OCI-LY7 (cell line): ENCODE measurements around the gene GANAB. TPM values are rescaled to one million over a fixed set of nuclear protein-coding genes. Genes with fewer than 3 reads are reported as not detected.

Source experiments
- BruUV-seq: library from RNA; stranded (reverse); fragments of 400-500 nt; replicated peaks from 2 replicates; lab custom pipeline; 2021; lab: Mats Ljungman, UMichigan
- CTCF ChIA-PET: fragments of 300-600 bp; sonication (Branson Sonifier 250); formaldehyde crosslinking; loops from one replicate; lab custom pipeline; 2022; ENCODE audit warnings: antibody characterized with exemption; ENCODE audit not compliant: unreplicated experiment; lab: Charles Lee
- POLR2A ChIA-PET: fragments of 300-600 bp; sonication (Branson Sonifier 250); formaldehyde crosslinking; loops from one replicate; lab custom pipeline; 2022; ENCODE audit warnings: antibody characterized with exemption; lab: Charles Lee
- DNase-seq: peaks from one replicate; pipeline ENCODE4 v3.0.0-alpha.2; 2015; ENCODE audit warnings: low spot score
- H2AFZ ChIP-seq: fragments of 200-600 bp; sonication (generic), shearing (Covaris generic); 2 replicates; pipeline ENCODE4 v1.6.1; 2014; ENCODE audit warnings: mild to moderate bottlenecking, antibody characterized with exemption, low read length, moderate library complexity
- H3K27ac ChIP-seq: fragments of 200-600 bp; sonication (generic); 2 replicates; pipeline ENCODE4 v1.5.1; 2014; ENCODE audit warnings: mixed run types, low read depth, mild to moderate bottlenecking, moderate library complexity, low read length, inconsistent platforms; ENCODE audit not compliant: poor library complexity, severe bottlenecking
- H3K36me3 ChIP-seq: fragments of 200-600 bp; sonication (generic); 2 replicates; pipeline ENCODE4 v1.6.1; 2014; ENCODE audit warnings: mild to moderate bottlenecking, antibody characterized with exemption, low read length, moderate library complexity, mixed read lengths; ENCODE audit not compliant: insufficient read depth
- H3K4me1 ChIP-seq: fragments of 200-600 bp; sonication (generic); 2 replicates; pipeline ENCODE4 v1.5.1; 2014; ENCODE audit warnings: mild to moderate bottlenecking, low read length; ENCODE audit not compliant: insufficient read depth, poor library complexity, severe bottlenecking
- H3K4me2 ChIP-seq: fragments of 200-600 bp; sonication (generic); 2 replicates; pipeline ENCODE4 v1.6.1; 2014; ENCODE audit warnings: mild to moderate bottlenecking, low read length
- H3K4me3 ChIP-seq: fragments of 200-600 bp; sonication (generic); 2 replicates; pipeline ENCODE4 v1.5.1; 2014; ENCODE audit warnings: mild to moderate bottlenecking, low read depth, low read length; ENCODE audit not compliant: poor library complexity, severe bottlenecking
- H3K79me2 ChIP-seq: fragments of 200-600 bp; sonication (generic); 2 replicates; pipeline ENCODE4 v1.6.1; 2016; ENCODE audit warnings: low read depth, mild to moderate bottlenecking, low read length, moderate library complexity, mixed read lengths; ENCODE audit not compliant: insufficient read depth
- H3K9me2 ChIP-seq: fragments of 200-600 bp; sonication (generic); 2 replicates; pipeline ENCODE4 v1.6.1; 2016; ENCODE audit warnings: mild to moderate bottlenecking, low read length, mixed read lengths; ENCODE audit not compliant: insufficient read depth
- H3K9me3 ChIP-seq: fragments of 200-600 bp; sonication (generic); 2 replicates; pipeline ENCODE4 v1.6.1; 2014; ENCODE audit warnings: mild to moderate bottlenecking, mixed run types, low read length, mixed read lengths
- H4K20me1 ChIP-seq: fragments of 200-600 bp; sonication (generic); 2 replicates; pipeline ENCODE4 v1.6.1; 2014; ENCODE audit warnings: mild to moderate bottlenecking, antibody characterized with exemption, low read length, moderate library complexity, mixed read lengths; ENCODE audit not compliant: insufficient read depth
- CTCF ChIP-seq: fragments of 200-600 bp; sonication (generic); conservative IDR thresholded peaks from 2 replicates; pipeline ENCODE4 v1.5.1; 2014; ENCODE audit warnings: mild to moderate bottlenecking, antibody characterized with exemption, low read length, moderate library complexity, mixed read lengths
- EZH2phosphoT487 ChIP-seq: fragments of 200-600 bp; sonication (generic); IDR thresholded peaks from 2 replicates; pipeline ENCODE4 v1.6.1; 2018; ENCODE audit warnings: low read depth, borderline replicate concordance, mild to moderate bottlenecking, mixed run types, antibody characterized with exemption, low read length, moderate library complexity, mixed read lengths
- intact Hi-C: fragments of 100-400 bp; cut with micrococcal nuclease; formaldehyde crosslinking; loops from one replicate; pipeline ENCODE4 v1.10.0; 2022; ENCODE audit not compliant: unreplicated experiment
- total RNA-seq, 2 experiments: library from RNA; depleted of rRNA in 1 of 2; stranded (reverse); fragments of >200 nt in 1 of 2; shearing (Covaris generic) in 1 of 2; gene quantifications; 2 replicates each; pipeline ENCODE4 v1.2.3, GENCODE V29; 2014 to 2022

GANAB gene
- total RNA-seq, 2 experiments from 2014 or later, result 108 to 217 TPM

- H3K36me3 ChIP-seq, result peaks cover 76% of the 10 kb centered on the region
- H3K4me3 ChIP-seq, result no peak overlapping the region
- intact Hi-C loops, result no loop called here
- H3K9me3 ChIP-seq, result no peaks in the 10 kb centered on the region
- POLR2A ChIA-PET, result interaction anchor here (1.6 kb wide), 1 partner anchor 11 kb away, joined by 4 read pairs; no protein-coding TSS in a partner anchor
- H3K4me1 ChIP-seq, result peaks cover 38% of the 10 kb centered on the region
- CTCF ChIA-PET, result no interaction called here
- peaks cover 9% of the 10 kb centered on the region; the same call in 1 of the 2 replicates for H4K20me1 ChIP-seq
- H3K79me2 ChIP-seq, result peaks cover 32% of the 10 kb centered on the region
- no TSS peak for BruUV-seq
- no peak overlapping the region for H2AFZ ChIP-seq
- no peak overlapping the region for H3K27ac ChIP-seq
- H3K9me2 ChIP-seq, result no peaks in the 10 kb centered on the region
- H3K4me2 ChIP-seq, result no peak overlapping the region
- DNase-seq, result no peak
- no peak for TF ChIP-seq EZH2phosphoT487
- TF ChIP-seq CTCF, result no peak
Measured at GRCh38 chr11:62603072-62603408, 43.4 kb downstream of the GANAB start.

- CTCF ChIA-PET, result interaction anchor here (0.7 to 1.0 kb wide), 2 partner anchors 9 to 11 kb away, joined by 3 to 4 read pairs; partner anchors contain the start of gene TUT1
- H3K4me1 ChIP-seq, result peaks cover 31% of the 10 kb centered on the region
- peaks cover 80% of the 10 kb centered on the region for H3K36me3 ChIP-seq
- H2AFZ ChIP-seq, result no peak overlapping the region
- peaks cover 37% of the 10 kb centered on the region for H3K79me2 ChIP-seq
- peak overlapping the region; percentile 21 for H3K4me3 ChIP-seq
- no peak for TF ChIP-seq EZH2phosphoT487
- TF ChIP-seq CTCF, result no peak
- no peaks in the 10 kb centered on the region for H3K9me3 ChIP-seq
- peaks cover 9% of the 10 kb centered on the region; the same call in 1 of the 2 replicates for H4K20me1 ChIP-seq
- POLR2A ChIA-PET, result interaction anchor here (0.6 to 2.5 kb wide), 7 partner anchors 9 to 229 kb away, joined by 3 to 37 read pairs (median 4); partner anchors contain the start of genes B3GAT3, STX5, TUT1 and UQCC3
- intact Hi-C loops, result no loop called here
- H3K4me2 ChIP-seq, result peak overlapping the region; percentile 54
- peak overlapping the region; percentile 11 for H3K27ac ChIP-seq
- no peaks in the 10 kb centered on the region for H3K9me2 ChIP-seq
- DNase-seq, result no peak
- no TSS peak for BruUV-seq
Measured at GRCh38 chr11:62602141-62603071, 44.0 kb downstream of the GANAB start.
